Vagina (tissue), 2 donors: ENCODE results near the gene ABHD6.

Experiments used
- POLR2AphosphoS5 ChIP-seq, 2 donors: sonication (generic); formaldehyde crosslinking; IDR thresholded peaks; one replicate each; pipeline ENCODE4 v1.9.0; 2017; ENCODE audit warnings: antibody characterized with exemption in 2 of 2, mild to moderate bottlenecking in 2 of 2, low read depth in 1 of 2; ENCODE audit not compliant: insufficient read depth in 1 of 2
- TF ChIP-seq, protein P1 (sequence below), 3 experiments: fragments of 450-650 bp in 2 of 3; fragments of 200-600 bp in 1 of 3; sonication (generic) in 1 of 3; IDR thresholded peaks; one replicate each; pipeline ENCODE4 v1.5.1; 2017 to 2019; ENCODE audit warnings: antibody characterized with exemption in 3 of 3, mild to moderate bottlenecking in 2 of 3, moderate library complexity in 2 of 3

- TF ChIP-seq, protein P1, sequence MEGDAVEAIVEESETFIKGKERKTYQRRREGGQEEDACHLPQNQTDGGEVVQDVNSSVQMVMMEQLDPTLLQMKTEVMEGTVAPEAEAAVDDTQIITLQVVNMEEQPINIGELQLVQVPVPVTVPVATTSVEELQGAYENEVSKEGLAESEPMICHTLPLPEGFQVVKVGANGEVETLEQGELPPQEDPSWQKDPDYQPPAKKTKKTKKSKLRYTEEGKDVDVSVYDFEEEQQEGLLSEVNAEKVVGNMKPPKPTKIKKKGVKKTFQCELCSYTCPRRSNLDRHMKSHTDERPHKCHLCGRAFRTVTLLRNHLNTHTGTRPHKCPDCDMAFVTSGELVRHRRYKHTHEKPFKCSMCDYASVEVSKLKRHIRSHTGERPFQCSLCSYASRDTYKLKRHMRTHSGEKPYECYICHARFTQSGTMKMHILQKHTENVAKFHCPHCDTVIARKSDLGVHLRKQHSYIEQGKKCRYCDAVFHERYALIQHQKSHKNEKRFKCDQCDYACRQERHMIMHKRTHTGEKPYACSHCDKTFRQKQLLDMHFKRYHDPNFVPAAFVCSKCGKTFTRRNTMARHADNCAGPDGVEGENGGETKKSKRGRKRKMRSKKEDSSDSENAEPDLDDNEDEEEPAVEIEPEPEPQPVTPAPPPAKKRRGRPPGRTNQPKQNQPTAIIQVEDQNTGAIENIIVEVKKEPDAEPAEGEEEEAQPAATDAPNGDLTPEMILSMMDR (IDR thresholded peaks at IDR 0.05): no peak
- no peak for TF ChIP-seq POLR2AphosphoS5 (IDR thresholded peaks at IDR 0.05; ENCODE audit: insufficient read depth in 1 of 2, low read depth in 1 of 2)
Observed at GRCh38 chr3:58334013-58334321, 96.4 kb downstream of the ABHD6 start.
